ENCODE data around the gene EXTL2.
"Not testable (repeated sequence)": the region's sequence is repeated elsewhere in the genome, so short reads cannot be mapped to it uniquely, and the experiment has no call there.

The EXTL2 gene

GRCh38 chr1:100860397-100860991, 34.1 kb downstream of the EXTL2 start:
- Mint-ChIP-seq H3K27ac (no peak overlapping the region), H3K9me3 (no peaks in the 10 kb centered on the region), H3K27me3 (peaks cover 0 to 4% of the 10 kb centered on the region in 2 donors), H3K4me1 (no peaks in the 10 kb centered on the region), H3K36me3 (peaks cover 0 to 3% of the 10 kb centered on the region in 2 donors), H3K4me3 (no peak overlapping the region)
- DNase-seq (no peak), ATAC-seq (replicated peaks) (no peak)

- H3K27me3 Mint-ChIP-seq = peaks cover 6 to 12% of the 10 kb centered on the region in 2 donors
- not testable (repeated sequence) for H3K4me3 Mint-ChIP-seq; H3K36me3 Mint-ChIP-seq; H3K9me3 Mint-ChIP-seq; H3K4me1 Mint-ChIP-seq; ATAC-seq (replicated peaks); DNase-seq; H3K27ac Mint-ChIP-seq
Measured at GRCh38 chr1:100855116-100855515, 39.5 kb downstream of the EXTL2 start.

GRCh38 chr1:100852976-100853375, 41.7 kb downstream of the EXTL2 start:
- DNase-seq = no peak
- ATAC-seq (replicated peaks) = no peak

GRCh38 chr1:100851726-100852125, 42.9 kb downstream of the EXTL2 start:
- DNase-seq = no peak
- Mint-ChIP-seq H3K4me3 (no peak overlapping the region), H3K27me3 (peaks cover 12 to 18% of the 10 kb centered on the region in 2 donors), H3K4me1 (no peaks in the 10 kb centered on the region), H3K36me3 (peaks cover 0 to 3% of the 10 kb centered on the region in 2 donors), H3K9me3 (no peaks in the 10 kb centered on the region), H3K27ac (no peak overlapping the region)
- ATAC-seq (replicated peaks) = no peak

More at GRCh38 chr1:100852976-100853375, 41.7 kb downstream of the EXTL2 start:
- Mint-ChIP-seq H3K4me3 (no peak overlapping the region), H3K4me1 (no peaks in the 10 kb centered on the region), H3K27me3 (peaks cover 11 to 17% of the 10 kb centered on the region in 2 donors), H3K27ac (no peak overlapping the region), H3K36me3 (peaks cover 0 to 3% of the 10 kb centered on the region in 2 donors), H3K9me3 (no peaks in the 10 kb centered on the region)

- Mint-ChIP-seq H3K27me3 (peaks cover 21 to 32% of the 10 kb centered on the region in 2 donors), H3K4me3 (no peak overlapping the region), H3K27ac (no peak overlapping the region), H3K4me1 (no peaks in the 10 kb centered on the region), H3K36me3 (no peaks in the 10 kb centered on the region), H3K9me3 (no peaks in the 10 kb centered on the region)
- no peak for DNase-seq
- ATAC-seq (replicated peaks) = no peak
Measured at GRCh38 chr1:100847361-100848082, 47.1 kb downstream of the EXTL2 start.

GRCh38 chr1:100843160-100843559, 51.5 kb downstream of the EXTL2 start:
- Mint-ChIP-seq H3K9me3 (peaks cover 0 to 12% of the 10 kb centered on the region in 2 donors), H3K27me3 (peaks cover 21 to 24% of the 10 kb centered on the region in 2 donors)
- H3K4me3 Mint-ChIP-seq; DNase-seq; H3K4me1 Mint-ChIP-seq; ATAC-seq (replicated peaks); H3K36me3 Mint-ChIP-seq; H3K27ac Mint-ChIP-seq: not testable (repeated sequence)

- Mint-ChIP-seq H3K27ac (no peak overlapping the region), H3K4me3 (no peak overlapping the region), H3K36me3 (no peaks in the 10 kb centered on the region), H3K4me1 (peaks cover 5 to 6% of the 10 kb centered on the region in 2 donors), H3K27me3 (peaks cover 0 to 1% of the 10 kb centered on the region in 2 donors), H3K9me3 (peaks cover 0 to 7% of the 10 kb centered on the region in 2 donors)
- DNase-seq = no peak
- no peak for ATAC-seq (replicated peaks)
Measured at GRCh38 chr1:100835866-100836842, 58.5 kb downstream of the EXTL2 start.

GRCh38 chr1:100834777-100835660, 59.6 kb downstream of the EXTL2 start:
- DNase-seq (no peak), ATAC-seq (replicated peaks) (peak; percentile 45 to 46)
- Mint-ChIP-seq H3K27ac (no peak overlapping the region), H3K36me3 (no peaks in the 10 kb centered on the region), H3K4me1 (peaks cover 5 to 6% of the 10 kb centered on the region in 2 donors), H3K27me3 (peaks cover 4 to 9% of the 10 kb centered on the region in 2 donors), H3K4me3 (no peak overlapping the region), H3K9me3 (no peaks in the 10 kb centered on the region)

GRCh38 chr1:100832694-100833428, 61.8 kb downstream of the EXTL2 start:
- peaks cover 5 to 6% of the 10 kb centered on the region in 2 donors for H3K4me1 Mint-ChIP-seq
- no peak for ATAC-seq (replicated peaks)

GRCh38 chr1:100825666-100826065, 69.0 kb downstream of the EXTL2 start:
- H3K4me1 Mint-ChIP-seq; H3K36me3 Mint-ChIP-seq; ATAC-seq (replicated peaks); DNase-seq; H3K27ac Mint-ChIP-seq; H3K4me3 Mint-ChIP-seq: not testable (repeated sequence)
- Mint-ChIP-seq H3K9me3 (peaks cover 18 to 22% of the 10 kb centered on the region in 2 donors), H3K27me3 (peaks cover 20 to 29% of the 10 kb centered on the region in 2 donors)

More at GRCh38 chr1:100832694-100833428, 61.8 kb downstream of the EXTL2 start:
- Mint-ChIP-seq H3K27me3 (peaks cover 15 to 25% of the 10 kb centered on the region in 2 donors), H3K27ac (no peak overlapping the region), H3K9me3 (peaks cover 3 to 8% of the 10 kb centered on the region in 2 donors), H3K36me3 (no peaks in the 10 kb centered on the region), H3K4me3 (no peak overlapping the region)
- no peak for DNase-seq

Data from stimulated activated naive B cell treated with anti-CD40 and anti-IgM and Interleukin-4, amounts not matched to agents 10 μg/mL and 1 μg/mL and 100 μg/mL, for 72 hours (primary cell).